Astrocyte (in vitro differentiated cells and primary cell): Measurements from ENCODE around the gene TEX38. TPM values are rescaled to one million over a fixed set of nuclear protein-coding genes. Genes with fewer than 3 reads are reported as not detected.
"Not testable (repeated sequence)": the region's sequence is repeated elsewhere in the genome, so short reads cannot be mapped to it uniquely, and the experiment has no call there.

Source experiments
- DNase-seq: peaks from one replicate; pipeline ENCODE4 v3.0.0-alpha.2; 2010; ENCODE audit warnings: low read depth
- FAIRE-seq: peaks from 2 replicates; lab custom pipeline; 2011; peaks lifted over from hg19 to GRCh38; lab: Jason Lieb, UNC
- H2AFZ ChIP-seq: 2 replicates; pipeline ENCODE4 v1.6.0; 2012; ENCODE audit warnings: low read depth, low read length, inconsistent platforms
- H3K27ac ChIP-seq: 2 replicates; pipeline ENCODE4 v1.5.1; 2011; ENCODE audit warnings: low read depth, low read length, inconsistent platforms
- H3K27me3 ChIP-seq: 2 replicates; pipeline ENCODE4 v1.6.0; 2011; ENCODE audit warnings: low read length, inconsistent platforms; ENCODE audit not compliant: insufficient read depth
- H3K36me3 ChIP-seq: 2 replicates; pipeline ENCODE4 v1.5.1; 2011; ENCODE audit warnings: low read length, inconsistent platforms; ENCODE audit not compliant: insufficient read depth
- H3K4me1 ChIP-seq: 2 replicates; pipeline ENCODE4 v1.5.1; 2011; ENCODE audit warnings: low read length, inconsistent platforms; ENCODE audit not compliant: insufficient read depth
- H3K4me2 ChIP-seq: 2 replicates; pipeline ENCODE4 v1.6.0; 2012; ENCODE audit warnings: low read length, inconsistent platforms
- H3K4me3 ChIP-seq: 2 replicates; pipeline ENCODE4 v1.5.1; 2011; ENCODE audit warnings: low read depth, mild to moderate bottlenecking, low read length, inconsistent platforms; ENCODE audit not compliant: insufficient read depth
- H3K79me2 ChIP-seq: 2 replicates; pipeline ENCODE4 v1.6.0; 2012; ENCODE audit warnings: mild to moderate bottlenecking, low read length, inconsistent platforms; ENCODE audit not compliant: insufficient read depth
- H3K9ac ChIP-seq: 2 replicates; pipeline ENCODE4 v1.6.0; 2012; ENCODE audit warnings: mild to moderate bottlenecking, low read length, inconsistent platforms
- H3K9me3 ChIP-seq: 2 replicates; pipeline ENCODE4 v1.5.1; 2012; ENCODE audit warnings: low read depth, mild to moderate bottlenecking, low read length, inconsistent platforms; ENCODE audit not compliant: insufficient read depth
- H4K20me1 ChIP-seq: 2 replicates; pipeline ENCODE4 v1.6.0; 2012; ENCODE audit warnings: low read length, inconsistent platforms; ENCODE audit not compliant: insufficient read depth
- H3K27ac Mint-ChIP-seq: one replicate; pipeline ENCODE4 v1.8.0; 2021; ENCODE audit warnings: mild to moderate bottlenecking, mixed read lengths; ENCODE audit not compliant: unreplicated experiment
- H3K27me3 Mint-ChIP-seq: one replicate; pipeline ENCODE4 v1.8.0; 2021; ENCODE audit warnings: low read depth, mixed read lengths; ENCODE audit not compliant: unreplicated experiment
- H3K36me3 Mint-ChIP-seq: one replicate; pipeline ENCODE4 v1.8.0; 2021; ENCODE audit warnings: low read depth, mixed read lengths; ENCODE audit not compliant: unreplicated experiment
- H3K4me1 Mint-ChIP-seq: one replicate; pipeline ENCODE4 v1.8.0; 2021; ENCODE audit warnings: low read depth, mixed read lengths; ENCODE audit not compliant: unreplicated experiment
- H3K4me3 Mint-ChIP-seq: one replicate; pipeline ENCODE4 v1.8.0; 2021; ENCODE audit warnings: mild to moderate bottlenecking, moderate library complexity, mixed read lengths; ENCODE audit not compliant: unreplicated experiment
- H3K9me3 Mint-ChIP-seq: one replicate; pipeline ENCODE4 v1.8.0; 2021; ENCODE audit warnings: mild to moderate bottlenecking, mixed read lengths; ENCODE audit not compliant: unreplicated experiment
- EZH2 ChIP-seq: IDR thresholded peaks from 2 replicates; pipeline ENCODE4 v1.6.1; 2012; ENCODE audit warnings: mild to moderate bottlenecking, low read length, inconsistent platforms; ENCODE audit not compliant: insufficient read depth
- total RNA-seq: library from RNA; stranded (reverse); gene quantifications from 2 replicates; pipeline ENCODE4 v1.2.1, GENCODE V29; 2021
- TF ChIP-seq, protein P1 (sequence below): IDR thresholded peaks from 2 replicates; pipeline ENCODE4 v1.5.1; 2011; ENCODE audit warnings: low read depth, mild to moderate bottlenecking, inconsistent platforms, low read length, moderate library complexity; ENCODE audit not compliant: insufficient read depth

The TEX38 gene
- total RNA-seq, 1 donor from 2014 or later: not detected

DNA sequence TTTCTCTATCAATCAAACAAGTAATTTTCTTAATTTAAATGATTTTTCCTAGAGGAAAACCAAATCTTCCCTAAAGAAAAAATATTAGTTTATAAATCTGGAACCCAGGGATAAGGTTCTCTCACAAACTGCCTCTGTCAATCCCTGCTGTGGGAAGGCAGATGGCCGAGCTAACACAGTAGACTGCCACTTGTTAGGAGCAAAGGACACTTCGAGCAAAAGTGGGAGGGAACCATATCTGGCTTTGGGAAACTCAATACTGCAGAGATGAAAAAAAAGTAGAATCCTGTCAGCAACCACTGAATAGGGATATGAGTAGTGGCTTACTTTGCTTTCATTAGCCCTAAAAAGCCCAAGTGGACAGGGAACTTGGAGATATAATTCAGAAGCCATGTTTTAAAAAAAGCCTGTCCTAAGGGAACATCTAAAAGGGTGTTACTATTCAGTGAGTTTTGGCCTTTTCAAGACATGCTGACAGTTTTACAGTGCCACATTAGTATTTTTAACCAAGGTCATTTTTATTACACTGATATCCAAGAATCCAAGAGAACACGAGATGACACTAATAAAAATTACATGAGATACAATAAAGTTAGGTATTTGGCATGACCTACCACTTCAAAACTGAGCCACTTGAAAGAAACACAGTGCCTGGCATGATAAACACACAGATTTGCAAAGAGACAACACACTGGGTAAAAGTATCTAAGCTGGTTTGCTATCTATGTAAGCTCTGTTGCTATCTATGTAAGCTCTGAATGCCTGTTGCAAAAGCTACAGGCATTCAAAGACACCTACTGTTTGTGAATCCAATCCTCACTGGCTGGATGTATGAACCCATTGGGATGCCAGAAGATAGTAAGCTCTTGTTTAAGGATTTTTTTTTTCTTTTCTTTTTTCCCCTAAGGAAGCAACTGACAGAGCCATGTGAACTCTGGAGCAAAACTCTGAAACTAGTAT lies 21.4 kb downstream of the TEX38 start:
- TF ChIP-seq, protein P1, sequence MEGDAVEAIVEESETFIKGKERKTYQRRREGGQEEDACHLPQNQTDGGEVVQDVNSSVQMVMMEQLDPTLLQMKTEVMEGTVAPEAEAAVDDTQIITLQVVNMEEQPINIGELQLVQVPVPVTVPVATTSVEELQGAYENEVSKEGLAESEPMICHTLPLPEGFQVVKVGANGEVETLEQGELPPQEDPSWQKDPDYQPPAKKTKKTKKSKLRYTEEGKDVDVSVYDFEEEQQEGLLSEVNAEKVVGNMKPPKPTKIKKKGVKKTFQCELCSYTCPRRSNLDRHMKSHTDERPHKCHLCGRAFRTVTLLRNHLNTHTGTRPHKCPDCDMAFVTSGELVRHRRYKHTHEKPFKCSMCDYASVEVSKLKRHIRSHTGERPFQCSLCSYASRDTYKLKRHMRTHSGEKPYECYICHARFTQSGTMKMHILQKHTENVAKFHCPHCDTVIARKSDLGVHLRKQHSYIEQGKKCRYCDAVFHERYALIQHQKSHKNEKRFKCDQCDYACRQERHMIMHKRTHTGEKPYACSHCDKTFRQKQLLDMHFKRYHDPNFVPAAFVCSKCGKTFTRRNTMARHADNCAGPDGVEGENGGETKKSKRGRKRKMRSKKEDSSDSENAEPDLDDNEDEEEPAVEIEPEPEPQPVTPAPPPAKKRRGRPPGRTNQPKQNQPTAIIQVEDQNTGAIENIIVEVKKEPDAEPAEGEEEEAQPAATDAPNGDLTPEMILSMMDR: no peak
- no peak for TF ChIP-seq EZH2

DNA sequence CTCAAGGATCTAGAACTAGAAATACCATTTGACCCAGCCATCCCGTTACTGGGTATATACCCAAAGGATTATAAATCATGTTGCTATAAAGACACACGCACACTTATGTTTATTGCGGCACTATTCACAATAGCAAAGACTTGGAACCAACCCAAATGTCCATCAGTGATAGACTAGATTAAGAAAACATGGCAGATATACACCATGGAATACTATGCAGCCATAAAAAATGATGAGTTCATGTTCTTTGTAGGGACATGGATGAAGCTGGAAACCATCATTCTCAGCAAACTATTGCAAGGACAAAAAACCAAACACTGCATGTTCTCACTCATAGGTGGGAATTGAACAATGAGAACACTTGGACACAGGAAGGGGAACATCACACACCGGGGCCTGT lies 23.0 kb downstream of the TEX38 start:
- Mint-ChIP-seq H3K36me3 (peaks cover 14% of the 10 kb centered on the region), H3K4me1 (peaks cover 18% of the 10 kb centered on the region)
- Histone ChIP-seq H3K79me2 (peaks cover 13% of the 10 kb centered on the region), H4K20me1 (peaks cover 64% of the 10 kb centered on the region), H3K36me3 (peaks cover 41% of the 10 kb centered on the region)
- H3K9me3 Mint-ChIP-seq, H3K4me3 Mint-ChIP-seq, DNase-seq, H3K27me3 ChIP-seq, H2AFZ ChIP-seq, H3K27ac Mint-ChIP-seq, H3K4me2 ChIP-seq, H3K27ac ChIP-seq, H3K27me3 Mint-ChIP-seq, H3K9me3 ChIP-seq, H3K4me1 ChIP-seq, FAIRE-seq, H3K9ac ChIP-seq, H3K4me3 ChIP-seq: not testable (repeated sequence)

More for the DNA sequence above, 21.4 kb downstream of the TEX38 start:
- no peak for DNase-seq
- Mint-ChIP-seq H3K4me1 (peaks cover 18% of the 10 kb centered on the region), H3K27ac (no peak overlapping the region), H3K27me3 (no peaks in the 10 kb centered on the region), H3K36me3 (peaks cover 11% of the 10 kb centered on the region), H3K4me3 (no peak overlapping the region), H3K9me3 (no peaks in the 10 kb centered on the region)
- FAIRE-seq: no peak
- Histone ChIP-seq H3K4me1 (no peaks in the 10 kb centered on the region), H4K20me1 (peaks cover 53% of the 10 kb centered on the region), H3K36me3 (peaks cover 43% of the 10 kb centered on the region), H3K27ac (no peak overlapping the region), H3K9me3 (no peaks in the 10 kb centered on the region), H3K9ac (no peak overlapping the region), H3K4me2 (no peak overlapping the region), H3K27me3 (no peaks in the 10 kb centered on the region), H3K4me3 (no peak overlapping the region), H3K79me2 (peaks cover 2% of the 10 kb centered on the region), H2AFZ (no peak overlapping the region)

DNA sequence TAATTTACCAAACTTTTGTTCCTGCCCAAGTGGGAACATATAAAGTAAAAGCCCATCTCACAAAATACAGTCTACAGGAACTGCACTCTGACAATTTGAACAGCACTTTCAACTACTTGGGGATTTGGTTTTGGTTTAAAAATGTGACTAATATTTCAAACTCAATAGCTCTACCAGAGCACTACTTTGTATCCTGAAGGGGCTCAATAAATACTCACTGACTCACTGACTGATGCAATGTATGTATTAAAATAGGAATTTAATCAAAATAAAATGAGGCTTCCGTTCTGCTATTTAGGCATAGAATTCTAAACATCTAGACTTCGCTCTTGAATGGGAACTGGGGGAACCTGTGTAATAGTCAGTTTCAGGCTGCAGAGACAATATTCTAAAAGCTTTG lies 25.4 kb downstream of the TEX38 start:
- H3K36me3 ChIP-seq: peaks cover 27% of the 10 kb centered on the region
- Mint-ChIP-seq H3K27me3 (no peaks in the 10 kb centered on the region), H3K4me3 (no peak overlapping the region)

More for the DNA sequence above, 25.4 kb downstream of the TEX38 start:
- Histone ChIP-seq H3K4me1 (no peaks in the 10 kb centered on the region), H3K4me2 (no peak overlapping the region), H3K27me3 (no peaks in the 10 kb centered on the region), H3K9ac (no peak overlapping the region), H4K20me1 (peaks cover 65% of the 10 kb centered on the region), H2AFZ (no peak overlapping the region), H3K4me3 (no peak overlapping the region), H3K79me2 (peaks cover 18% of the 10 kb centered on the region), H3K9me3 (no peaks in the 10 kb centered on the region), H3K27ac (no peak overlapping the region)
- Mint-ChIP-seq H3K4me1 (peaks cover 6% of the 10 kb centered on the region), H3K36me3 (peaks cover 12% of the 10 kb centered on the region), H3K9me3 (no peaks in the 10 kb centered on the region), H3K27ac (no peak overlapping the region)
- no peak for FAIRE-seq
- TF ChIP-seq, protein P1: no peak
- TF ChIP-seq EZH2: no peak
- no peak for DNase-seq
